NCI-H2196 treated with DMSO at 0.1 percent for 48 hours (cell line): ENCODE measurements around the gene HECTD1.
"Not testable (repeated sequence)": the region's sequence is repeated elsewhere in the genome, so short reads cannot be mapped to it uniquely, and the experiment has no call there.

Experiments
- DNase-seq: peaks from one replicate; lab custom pipeline; 2025; ENCODE audit not compliant: unreplicated experiment; lab: John Stamatoyannopoulos, UW

Gene HECTD1

DNA sequence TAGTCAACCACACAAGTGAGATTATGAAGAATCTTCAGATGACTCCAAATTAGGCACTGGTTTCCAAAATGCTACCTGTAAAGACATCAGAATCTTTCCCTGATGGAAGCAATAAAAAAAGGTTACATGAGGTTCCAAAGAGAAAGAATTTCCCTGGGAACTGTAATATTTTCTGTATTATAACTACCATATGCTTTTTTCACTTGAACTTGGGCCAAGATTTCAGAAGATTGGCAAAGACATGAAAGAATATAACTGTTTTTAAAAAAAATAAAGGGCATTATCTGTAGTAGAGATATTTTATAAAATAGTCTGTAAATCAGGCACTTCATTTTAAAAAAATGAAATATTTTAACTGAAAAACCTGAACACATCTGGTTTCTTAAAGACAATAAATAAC, 12.9 kb downstream of the HECTD1 start:
- DNase-seq, result no peak

DNA sequence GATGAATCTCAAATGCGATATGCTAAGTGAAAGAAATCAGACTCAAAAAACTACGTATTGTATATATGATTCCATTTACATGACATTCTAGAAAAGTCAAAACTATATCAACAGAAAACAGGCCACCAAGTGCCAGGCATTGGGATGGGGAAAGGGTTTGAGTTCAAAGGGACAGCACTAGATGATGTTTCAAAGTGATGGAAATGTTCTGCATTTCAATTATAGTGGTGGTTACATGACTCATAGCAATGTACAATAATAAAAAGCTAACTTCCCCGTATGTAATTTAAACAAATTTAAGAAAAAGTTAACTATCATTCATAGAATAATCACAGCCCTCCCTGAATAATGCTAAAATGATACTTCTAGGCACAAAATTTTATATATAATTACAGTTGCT, 13.5 kb downstream of the HECTD1 start:
- no peak for DNase-seq

DNA sequence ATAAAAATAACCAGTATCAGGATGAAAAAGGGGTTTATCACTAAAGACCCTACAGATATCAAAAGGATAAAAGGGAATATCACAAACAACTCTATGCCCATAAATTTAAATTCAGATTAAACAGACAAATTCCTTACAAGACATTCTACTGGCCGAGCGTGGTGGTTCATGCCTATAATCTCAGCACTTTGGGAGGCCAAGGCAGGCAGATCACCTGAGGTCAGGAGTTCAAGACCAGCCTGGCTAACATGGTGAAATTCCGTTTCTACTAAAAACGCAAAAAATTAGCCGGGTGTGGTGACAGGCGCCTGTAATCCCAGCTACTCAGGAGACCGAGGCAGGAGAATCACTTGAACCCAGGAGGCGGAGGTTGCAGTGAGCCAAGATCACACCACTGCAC, 15.0 kb downstream of the HECTD1 start:
- not testable (repeated sequence) for DNase-seq

DNA sequence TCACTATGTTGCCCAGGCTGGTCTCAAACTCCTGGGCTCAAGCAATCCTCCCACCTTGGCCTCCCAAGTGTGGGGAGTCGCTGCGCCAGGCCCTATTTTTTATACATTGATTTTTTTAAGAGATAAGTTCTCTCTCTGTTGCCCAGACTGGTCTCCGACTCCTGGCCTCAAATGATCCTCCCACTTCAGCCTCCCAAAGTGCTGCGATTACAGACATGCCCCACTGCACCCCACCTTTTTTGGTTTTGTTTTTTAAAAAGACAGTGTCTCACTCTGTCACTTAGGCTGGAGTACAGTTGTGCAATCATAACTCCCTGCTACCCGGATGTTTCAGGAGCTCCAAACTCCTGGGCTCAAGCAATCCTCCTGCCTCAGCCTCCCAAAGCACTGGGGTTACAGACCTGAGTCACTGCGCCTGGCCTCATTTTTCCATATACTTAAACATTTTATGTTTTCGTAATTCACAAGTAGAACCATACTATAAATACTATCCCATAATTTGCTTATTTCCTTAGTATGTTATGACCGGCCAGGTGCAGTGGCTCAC, 16.8 kb downstream of the HECTD1 start:
- DNase-seq, result no peak

DNA sequence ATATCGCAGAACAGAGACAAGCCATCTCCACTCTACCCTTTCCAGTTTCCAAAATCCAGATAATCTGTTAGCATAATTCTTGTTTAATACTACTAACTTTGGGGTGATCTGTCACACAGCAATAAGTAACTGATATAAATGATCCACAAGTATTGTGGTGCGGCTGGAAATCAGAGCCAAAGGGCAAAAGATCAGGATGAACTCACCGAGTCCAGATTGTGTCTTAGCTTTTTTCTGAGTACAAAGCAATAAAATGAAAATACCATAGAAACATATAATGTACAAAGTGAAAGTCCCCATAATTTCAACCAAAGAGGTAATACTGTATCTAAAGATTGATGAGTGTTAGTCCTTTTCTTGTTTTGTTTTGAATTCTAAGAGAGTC, 17.4 kb downstream of the HECTD1 start:
- no peak for DNase-seq

DNA sequence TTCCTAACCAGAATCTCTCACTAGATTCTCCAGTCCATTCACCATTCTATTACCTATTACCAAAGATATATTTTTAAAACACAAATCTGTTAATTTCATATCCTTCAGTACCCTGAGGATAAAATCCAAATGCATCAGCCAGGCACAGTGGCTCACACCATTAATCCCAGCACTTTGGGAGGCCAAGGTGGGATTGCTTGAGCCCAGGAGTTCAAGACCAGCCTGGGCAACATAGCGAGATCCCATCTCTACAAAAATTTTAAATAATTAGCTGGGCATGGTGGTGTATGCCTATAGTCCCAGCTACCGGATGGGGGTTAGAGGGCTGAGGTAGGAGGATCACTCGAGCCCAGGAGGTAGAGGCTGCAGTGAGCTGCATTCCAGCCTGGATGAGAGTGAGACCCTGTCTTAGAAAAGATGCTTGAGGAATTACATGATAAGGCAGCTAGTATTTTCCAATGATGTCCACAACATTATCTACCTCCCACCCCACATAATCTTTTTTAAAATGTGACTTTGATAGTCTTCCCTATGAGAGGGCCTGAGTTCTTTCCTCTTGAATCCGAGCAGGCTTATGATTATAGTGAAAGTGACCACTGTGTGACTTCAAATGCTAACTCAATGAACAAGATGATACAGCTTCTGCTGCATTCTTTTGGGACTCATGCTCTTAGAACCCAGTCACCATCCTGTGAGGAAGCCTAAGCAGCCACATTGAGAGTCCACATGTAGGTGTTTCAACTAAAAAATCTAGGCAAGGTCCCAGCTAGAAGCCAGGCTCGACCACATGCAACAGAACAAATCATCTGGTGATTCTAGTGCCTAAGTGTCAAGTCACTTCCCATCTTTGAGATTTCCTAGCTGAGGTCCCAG, 18.0 kb downstream of the HECTD1 start:
- no peak for DNase-seq

DNA sequence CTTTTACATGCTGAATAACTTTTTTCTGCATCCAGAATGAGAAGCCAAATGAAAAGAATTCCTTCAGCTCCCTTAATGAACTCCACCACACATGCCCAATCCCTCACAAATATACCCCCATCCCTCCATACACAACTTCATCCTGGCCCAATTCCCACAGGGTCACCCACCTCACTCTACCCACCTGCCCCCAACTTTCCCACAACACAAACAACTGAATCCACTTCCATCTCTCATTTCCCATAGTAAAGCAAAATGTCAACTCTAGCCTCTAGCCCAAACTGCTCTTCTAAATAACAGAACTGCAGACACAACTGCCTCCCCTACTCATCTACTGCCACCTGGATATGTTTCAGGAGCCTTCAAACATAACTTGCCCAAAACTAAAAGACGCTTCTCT, 18.8 kb downstream of the HECTD1 start:
- DNase-seq, result no peak

DNA sequence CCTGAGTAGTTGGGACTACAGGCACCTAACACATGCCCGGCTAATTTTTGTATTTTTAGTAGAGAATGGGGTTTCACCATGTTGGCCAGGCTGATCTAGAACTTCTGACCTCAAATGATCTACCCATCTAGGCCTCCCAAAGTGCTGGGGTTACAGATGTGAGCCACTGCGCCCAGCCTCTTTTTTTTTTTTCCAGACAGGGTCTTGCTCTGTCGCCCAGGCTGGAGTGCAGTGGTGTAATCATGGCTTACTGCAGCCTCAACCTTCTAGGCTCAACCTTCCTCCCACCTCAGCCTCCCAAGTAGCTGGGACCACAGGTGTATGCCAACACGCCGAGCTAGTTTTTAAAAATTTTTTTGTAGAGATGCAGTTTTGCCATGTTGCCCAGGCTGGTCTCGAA, 25.6 kb downstream of the HECTD1 start:
- not testable (repeated sequence) for DNase-seq

DNA sequence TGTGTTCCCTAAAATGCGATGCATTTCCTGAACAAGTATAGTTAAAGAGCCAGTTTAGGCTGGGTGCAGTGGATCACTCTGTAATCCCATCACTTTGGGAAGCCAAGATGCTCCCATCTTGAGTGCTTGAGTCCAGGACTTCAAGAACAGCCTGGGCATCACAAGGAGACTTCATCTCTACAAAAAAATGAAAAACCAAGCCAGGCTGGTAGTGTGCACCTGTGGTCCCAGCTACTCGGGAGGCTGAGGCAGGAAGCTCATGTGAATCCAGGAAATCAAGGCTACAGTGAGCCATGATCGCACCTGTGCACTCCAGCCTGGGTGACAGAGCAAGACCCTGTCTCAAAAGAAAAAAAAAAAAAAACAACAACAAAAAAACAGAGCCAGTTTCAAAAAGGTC, 26.3 kb downstream of the HECTD1 start:
- DNase-seq, result no peak

DNA sequence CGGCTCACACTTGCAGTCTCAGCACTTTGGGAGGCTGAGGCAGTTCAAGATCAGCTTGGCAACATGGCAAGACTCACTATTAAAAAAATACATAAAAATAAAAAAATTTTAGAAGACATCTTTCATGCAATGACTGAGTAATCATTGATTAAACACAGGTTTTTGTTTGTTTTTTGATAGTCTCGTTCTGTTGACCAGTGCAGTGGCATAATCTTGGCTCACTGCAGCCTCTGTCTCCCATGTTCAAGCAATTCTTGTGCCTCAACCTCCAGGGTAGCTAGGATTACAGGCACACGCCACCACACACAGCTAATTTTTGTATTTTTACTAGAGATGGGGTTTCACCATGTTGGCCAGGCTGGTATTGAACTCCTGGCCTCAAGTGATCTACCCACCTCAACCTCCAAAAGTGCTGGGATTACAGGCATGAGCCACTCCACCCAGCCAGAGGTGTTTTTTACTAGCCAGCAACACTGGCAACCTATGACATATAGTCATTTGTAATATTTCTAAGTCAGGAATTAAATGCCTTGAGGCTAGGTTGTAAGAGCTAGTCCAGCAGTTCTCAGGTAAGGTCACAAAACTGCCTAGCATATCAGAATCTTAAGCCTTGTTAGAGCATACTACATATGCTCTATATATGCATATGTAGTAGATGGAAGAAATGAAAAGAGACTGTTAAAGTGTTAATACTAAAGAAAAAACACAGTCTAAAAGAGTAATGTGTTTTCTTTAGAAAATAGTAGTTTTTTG, 27.1 kb downstream of the HECTD1 start:
- DNase-seq, result no peak

DNA sequence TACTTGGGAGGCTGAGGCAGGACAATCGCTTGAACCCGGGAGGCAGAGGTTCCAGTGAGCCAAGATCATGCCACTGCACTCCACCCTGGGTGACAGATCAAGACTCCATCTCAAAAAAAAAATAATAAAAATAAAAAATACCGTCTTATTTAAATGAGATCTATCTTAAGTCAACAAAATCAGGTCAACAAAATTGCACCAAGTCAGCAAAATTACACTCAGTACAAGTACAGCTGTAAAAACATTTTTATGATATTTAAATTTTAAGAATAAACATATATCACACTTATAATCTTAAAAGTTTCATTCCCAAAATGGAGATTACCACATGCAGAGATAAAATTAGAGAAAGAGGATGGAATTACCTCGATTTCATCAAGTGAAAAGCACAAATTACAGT, 33.2 kb downstream of the HECTD1 start:
- no peak for DNase-seq

DNA sequence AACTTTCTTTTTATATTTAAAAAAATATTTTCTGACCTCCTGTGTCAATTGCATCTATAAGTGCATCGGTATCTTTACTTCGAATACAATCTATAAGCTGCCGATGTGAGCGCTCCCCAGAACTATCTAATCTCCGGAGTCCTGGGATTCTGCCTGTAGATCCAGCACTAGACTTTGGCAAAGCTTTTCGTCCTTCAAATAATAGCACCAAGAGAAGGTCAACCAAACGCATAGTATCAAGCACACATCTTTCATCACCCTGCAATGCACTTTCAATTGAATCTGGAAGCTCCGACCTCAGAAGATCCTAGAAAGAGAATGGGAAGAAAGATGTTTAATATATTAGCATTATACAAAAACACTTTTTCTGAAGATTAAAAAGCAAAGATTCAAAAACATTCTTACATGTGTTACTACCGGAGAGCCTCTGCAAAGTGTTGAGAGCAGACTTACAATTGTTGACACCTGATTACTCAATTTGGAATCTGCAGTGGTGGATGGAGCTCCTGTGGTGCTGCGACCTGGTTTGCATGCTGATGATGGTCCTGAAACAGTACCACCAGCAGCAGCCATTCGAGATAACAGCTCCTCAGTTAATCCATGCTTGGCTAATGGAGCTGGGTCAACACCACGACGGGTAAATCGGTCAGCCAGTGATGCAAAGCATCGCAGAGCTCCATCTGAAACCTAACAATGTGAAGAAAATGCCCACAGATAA, 34.3 kb downstream of the HECTD1 start:
- no peak for DNase-seq

DNA sequence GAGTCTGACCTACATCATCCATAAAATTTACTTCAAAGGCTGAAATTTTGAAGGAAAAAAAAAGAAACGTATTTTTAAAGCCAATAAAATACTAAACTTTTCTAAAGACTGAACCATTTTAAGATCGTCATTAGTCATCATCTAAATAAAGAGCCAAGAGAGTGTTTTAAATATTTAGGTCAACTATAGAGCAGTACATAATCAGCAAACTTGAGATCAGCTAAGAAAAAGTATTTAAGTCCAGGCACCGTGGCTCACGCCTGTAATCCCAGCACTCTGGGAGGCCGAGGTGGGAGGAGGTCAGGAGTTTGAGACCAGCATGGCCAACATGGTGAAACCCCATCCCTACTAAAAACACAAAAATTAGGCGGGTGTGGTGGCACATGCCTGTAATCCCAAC, 35.5 kb downstream of the HECTD1 start:
- no peak for DNase-seq

DNA sequence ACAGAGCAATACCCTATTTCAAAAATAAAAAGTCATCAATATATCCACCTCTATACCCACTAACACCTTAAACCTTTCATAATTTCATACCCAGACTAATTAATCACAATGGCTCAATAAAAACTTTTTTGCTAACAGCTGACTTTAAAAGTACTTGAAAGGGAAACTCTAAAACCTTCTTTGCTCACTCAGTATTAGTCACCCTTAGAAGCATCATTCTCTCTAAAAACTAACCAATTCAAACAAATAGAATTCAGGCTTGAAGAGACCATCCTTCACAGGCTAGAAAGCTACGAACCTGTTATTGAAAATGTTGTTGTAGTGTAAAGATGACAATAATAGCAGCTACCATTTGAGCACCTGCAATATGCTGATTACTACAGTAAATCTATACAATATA, 37.2 kb downstream of the HECTD1 start:
- DNase-seq, result no peak

DNA sequence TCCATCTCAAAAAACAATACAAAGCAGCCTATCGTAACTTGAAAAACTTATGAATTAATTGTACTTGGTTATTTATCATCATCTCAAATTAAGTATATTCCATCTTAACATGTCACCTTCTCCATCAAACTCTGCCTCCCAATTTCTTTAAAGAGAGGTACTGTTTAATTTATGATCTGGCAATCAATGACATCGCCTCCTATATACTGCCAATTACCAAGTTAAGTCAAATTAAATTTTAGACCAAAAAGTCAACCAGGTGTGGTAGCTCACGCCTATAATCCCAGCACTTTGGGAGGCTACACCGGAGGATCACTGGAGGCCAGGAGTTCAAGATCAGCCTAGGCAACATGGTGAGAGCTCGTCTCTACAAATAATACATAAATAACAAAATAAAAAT, 37.7 kb downstream of the HECTD1 start:
- no peak for DNase-seq

DNA sequence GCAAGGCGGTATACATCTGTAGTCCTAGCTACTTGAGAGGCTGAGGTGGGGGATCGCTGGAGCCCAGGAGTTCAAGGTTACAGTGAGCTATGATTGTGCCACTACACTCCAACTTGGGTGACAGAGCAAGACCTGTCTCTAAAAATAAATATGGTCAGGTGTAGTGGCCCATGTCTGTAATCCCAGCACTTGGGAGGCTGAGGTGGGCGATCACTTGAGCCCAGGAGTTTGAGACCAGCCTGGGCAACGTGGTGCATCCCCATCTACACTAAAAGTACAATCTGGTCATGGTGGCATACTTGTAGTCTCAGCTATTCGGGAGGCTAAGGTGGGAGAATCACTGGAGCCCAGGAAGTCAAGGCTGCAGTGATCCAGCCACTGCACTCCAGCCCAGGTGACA, 40.6 kb downstream of the HECTD1 start:
- no peak for DNase-seq

DNA sequence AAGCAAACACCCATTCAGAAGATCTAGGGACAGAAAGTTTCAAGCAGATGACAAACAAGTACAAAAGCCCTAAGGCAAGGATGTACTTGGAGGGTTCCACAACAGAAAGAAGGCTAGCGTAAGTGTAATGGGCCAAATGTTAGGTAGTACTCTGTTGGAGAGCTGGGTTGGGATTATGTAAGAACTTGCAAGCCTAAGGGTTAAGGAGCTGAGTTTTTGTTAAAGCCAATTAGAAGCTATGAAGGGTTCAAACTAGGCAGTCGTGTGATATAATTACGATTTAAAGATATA, 41.4 kb downstream of the HECTD1 start:
- DNase-seq, result no peak

DNA sequence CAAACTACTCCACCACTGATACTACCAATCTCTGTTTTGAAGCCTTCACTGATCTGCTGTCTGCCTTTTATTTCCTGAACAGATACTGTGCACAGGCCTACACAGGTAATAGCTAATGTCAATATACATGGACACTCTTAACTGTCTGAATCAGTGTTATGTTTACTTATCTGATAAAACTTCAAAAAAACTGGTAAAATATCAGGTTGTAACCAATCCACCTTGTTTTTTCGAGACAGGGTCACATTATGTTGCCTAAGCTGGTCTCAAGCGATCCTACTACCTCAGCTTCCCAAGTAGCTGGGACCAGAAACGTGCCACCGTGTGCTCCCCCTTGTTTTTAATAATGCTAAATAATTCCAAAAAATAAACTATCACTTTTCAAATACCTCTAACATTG, 43.5 kb downstream of the HECTD1 start:
- no peak for DNase-seq

DNA sequence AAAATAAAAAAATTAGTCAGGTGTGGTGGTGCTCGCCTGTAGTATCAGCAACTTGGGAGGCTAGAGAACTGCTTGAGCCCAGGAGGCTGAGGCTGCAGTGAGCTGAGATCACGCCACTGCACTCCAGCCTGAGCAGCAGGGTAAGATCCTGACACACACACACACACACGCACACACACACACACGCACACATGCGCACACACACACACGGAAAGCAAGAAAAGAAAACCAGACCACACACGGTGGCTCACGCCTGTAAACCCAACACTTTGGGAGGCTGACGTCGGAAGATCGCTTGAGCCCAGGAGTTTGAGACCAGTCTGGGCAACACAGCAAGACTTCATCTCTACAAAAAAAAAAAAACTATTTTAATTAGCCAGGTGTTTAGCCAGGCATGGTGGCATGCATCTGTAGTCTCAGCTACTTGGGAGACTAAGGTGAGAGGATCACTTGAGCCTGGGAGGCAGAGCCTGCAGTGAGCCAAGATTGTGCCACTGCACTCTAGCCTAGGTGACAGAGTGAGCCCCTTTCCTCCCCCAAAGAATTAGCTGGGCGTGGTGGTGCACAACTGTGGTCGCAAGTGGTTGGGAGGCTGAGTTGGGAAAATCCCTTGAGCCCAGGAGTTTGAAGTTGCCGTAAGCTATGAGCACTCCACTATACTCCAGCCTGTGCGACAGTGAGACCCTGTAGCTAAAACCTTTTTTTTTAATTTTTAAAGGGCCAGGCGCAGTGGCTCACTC, 44.5 kb downstream of the HECTD1 start:
- DNase-seq, result no peak

DNA sequence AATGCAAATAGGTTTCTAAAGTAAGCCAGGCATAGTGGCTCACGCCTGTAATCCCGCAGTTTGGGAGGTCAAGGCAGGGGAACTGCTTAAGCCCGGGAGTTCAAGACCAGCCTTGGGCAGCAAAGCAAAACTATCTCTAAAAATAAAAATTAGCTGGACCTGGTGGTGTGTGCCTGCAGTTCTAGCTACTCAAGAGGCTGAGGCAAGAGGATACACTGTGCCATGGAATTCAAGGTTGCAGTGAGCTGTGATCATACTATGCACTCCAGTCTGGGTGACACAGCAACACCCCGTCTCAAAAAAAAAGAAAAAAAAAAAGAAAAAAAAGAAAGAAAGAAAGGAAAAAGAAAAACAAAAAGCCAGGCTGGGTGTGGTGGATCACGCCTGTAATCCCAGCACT, 46.3 kb downstream of the HECTD1 start:
- DNase-seq, result no peak

DNA sequence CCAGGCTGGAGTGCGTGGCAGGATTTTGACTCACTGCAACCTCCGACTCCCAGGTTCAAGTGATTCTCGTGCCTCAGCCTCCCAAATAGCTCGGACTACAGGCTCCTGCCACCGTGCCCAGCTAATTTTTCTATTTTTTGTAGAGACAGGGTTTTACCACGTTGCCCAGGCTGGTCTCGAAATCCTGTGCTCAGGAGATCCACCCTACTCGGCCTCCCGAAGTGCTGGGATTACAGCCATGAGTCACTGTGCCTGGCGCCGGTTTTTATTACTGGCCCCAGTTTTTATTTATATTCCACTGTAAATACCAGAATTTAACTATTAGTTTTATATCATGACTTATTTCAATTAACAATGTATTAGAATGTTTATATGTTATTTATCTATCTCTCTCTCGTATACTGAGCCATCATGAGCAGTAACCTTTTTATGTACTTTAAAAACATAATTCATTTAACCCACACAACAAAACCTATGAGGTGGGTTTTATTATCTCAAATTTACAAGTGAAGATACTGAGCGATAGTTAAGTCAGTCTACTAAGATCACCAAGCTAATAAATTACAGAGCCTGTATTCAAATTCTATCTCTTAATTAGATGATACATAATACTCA, 47.8 kb downstream of the HECTD1 start:
- DNase-seq, result no peak
